VCaP (cell line): ENCODE results near the gene NELFA.

Experiments used
- H3K27ac ChIP-seq: fragments of 450-650 bp; 2 replicates; pipeline ENCODE4 v1.5.1; 2017
- TF ChIP-seq, protein P1 (sequence below): fragments of 450-650 bp; conservative IDR thresholded peaks from 2 replicates; pipeline ENCODE4 v1.5.1; 2017; ENCODE audit warnings: mild to moderate bottlenecking, moderate library complexity

The NELFA gene

GRCh38 chr4:1961563-1961962 lies 47.2 kb downstream of the NELFA start:
- TF ChIP-seq, protein P1, sequence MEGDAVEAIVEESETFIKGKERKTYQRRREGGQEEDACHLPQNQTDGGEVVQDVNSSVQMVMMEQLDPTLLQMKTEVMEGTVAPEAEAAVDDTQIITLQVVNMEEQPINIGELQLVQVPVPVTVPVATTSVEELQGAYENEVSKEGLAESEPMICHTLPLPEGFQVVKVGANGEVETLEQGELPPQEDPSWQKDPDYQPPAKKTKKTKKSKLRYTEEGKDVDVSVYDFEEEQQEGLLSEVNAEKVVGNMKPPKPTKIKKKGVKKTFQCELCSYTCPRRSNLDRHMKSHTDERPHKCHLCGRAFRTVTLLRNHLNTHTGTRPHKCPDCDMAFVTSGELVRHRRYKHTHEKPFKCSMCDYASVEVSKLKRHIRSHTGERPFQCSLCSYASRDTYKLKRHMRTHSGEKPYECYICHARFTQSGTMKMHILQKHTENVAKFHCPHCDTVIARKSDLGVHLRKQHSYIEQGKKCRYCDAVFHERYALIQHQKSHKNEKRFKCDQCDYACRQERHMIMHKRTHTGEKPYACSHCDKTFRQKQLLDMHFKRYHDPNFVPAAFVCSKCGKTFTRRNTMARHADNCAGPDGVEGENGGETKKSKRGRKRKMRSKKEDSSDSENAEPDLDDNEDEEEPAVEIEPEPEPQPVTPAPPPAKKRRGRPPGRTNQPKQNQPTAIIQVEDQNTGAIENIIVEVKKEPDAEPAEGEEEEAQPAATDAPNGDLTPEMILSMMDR, result no peak
- no peak overlapping the region for H3K27ac ChIP-seq

DNA sequence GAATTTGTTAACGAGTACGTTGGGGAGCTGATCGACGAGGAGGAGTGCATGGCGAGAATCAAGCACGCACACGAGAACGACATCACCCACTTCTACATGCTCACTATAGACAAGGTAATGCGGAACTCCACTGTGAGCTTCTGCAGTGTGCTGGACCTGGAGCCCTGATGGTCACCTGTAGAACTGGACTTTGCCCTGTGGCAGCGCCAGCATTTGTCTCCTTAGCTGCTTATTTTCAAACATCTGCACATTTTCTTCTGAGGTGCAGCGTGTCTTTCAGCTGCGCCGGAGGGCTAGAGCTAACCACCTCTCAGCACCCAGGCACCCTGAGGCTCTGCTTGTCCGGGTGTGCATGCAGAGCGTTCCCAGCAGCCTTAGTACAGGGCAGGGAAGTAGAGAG lies 47.7 kb downstream of the NELFA start:
- TF ChIP-seq, protein P1, result no peak
- no peak overlapping the region for H3K27ac ChIP-seq

DNA sequence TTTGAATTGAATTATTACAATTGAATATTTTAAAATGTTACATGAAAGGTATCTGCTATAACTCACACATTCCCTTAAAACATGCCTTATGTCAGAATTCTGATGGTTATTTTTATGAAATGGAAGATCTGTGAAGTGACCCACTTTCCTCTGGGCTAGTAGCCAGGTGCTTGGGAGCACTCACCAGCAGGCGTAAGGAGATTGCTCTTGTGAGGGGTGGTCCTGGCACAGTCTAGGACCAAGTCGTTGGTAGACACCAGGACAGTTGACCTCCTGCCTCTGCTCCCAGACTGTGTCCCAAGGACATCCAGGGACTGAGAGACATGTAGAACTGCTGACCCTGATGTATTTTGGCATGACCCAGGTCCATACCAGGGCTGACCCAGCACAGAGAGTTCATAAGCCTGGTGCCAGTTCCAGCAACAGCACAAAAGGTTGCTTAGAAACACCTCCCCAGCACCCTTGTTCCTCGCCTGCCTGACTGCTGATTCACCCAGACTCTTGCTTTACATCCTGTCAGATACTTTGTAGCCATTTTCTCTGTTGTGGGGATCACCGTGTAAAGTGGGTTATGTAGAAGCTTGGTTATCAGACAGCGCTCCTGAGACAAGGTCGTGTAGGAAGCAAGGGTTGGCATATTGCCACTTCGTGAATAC lies 48.5 kb downstream of the NELFA start:
- TF ChIP-seq, protein P1, result no peak
- H3K27ac ChIP-seq, result no peak overlapping the region

DNA sequence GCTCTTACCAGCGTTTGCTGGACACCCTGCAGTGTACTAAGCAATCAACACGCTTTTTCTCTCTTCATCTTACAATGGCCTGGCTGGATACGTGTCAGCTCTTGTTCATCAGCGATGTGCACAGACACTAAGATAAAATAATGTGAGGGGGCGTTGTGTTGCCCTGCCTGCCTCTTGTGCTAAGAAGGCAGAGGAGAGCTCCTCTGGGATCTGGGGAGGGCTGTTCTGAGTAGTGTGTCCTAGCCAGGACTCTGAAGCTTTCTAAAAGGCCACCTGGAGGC lies 49.7 kb downstream of the NELFA start:
- TF ChIP-seq, protein P1, result no peak

DNA sequence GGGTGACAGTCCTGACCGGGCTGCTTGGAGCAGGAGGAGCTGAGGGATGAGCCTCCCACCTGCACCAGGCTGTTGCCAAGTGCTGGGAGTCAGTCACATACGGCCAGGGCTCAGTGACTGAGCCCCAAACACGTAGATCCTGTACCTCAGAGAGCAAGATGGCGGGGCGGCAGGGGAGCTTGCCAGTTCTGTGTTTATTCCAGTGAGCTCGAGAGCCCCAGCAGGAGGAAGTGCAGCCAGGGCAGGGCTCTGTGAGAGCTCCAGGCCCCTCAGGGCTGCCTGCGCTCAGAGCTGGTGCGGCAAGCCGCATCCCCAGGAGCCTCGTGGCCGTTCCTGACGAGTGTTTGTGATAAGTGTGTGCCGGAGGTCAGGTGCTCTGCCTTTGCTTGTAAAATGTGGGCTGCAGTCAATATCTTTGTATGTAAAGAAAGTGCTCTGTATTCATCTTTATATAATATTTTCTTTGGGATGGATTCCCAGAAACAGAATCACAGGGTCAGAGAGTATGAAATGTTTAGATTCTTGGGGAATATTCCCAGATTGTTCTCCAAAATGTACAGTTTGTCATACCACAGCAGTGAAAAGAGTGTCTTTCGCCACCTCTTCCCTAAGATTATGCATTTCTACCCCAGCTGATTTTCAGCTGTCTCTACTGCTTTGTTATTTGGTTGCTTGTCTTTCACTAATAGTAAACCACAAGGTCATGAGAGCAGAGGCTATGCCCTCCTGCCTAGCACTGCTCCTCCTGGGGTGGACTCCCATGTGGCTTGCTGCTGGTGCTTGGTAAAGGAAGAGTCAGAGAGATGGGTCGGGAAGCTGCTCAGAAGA lies 50.3 kb downstream of the NELFA start:
- TF ChIP-seq, protein P1, result no peak
- 0 out of 2 replicates have a peak overlapping the region, but pooled peaks have one; percentile 16 for H3K27ac ChIP-seq

More for the DNA sequence above, 49.7 kb downstream of the NELFA start:
- H3K27ac ChIP-seq, result no peak overlapping the region

DNA sequence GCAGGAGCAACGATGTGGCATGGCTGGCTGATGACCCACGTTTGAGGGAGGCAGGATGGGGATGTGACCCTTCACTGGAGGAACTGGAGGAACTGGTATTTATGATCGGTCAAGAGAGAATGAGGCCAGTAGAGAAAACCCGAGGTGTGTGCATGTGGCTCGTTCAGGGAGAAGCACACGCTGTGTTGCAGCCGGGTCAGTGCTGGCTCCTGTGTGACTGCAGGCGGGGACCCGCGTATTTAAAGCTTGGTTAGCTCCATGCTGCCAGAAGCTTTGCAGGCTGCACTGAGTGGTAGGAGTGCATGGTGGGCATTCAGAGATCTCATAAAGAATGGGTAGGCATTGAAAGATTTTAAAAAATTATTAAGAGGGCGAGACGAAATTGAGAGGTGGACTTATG lies 52.1 kb downstream of the NELFA start:
- no peak overlapping the region for H3K27ac ChIP-seq
- TF ChIP-seq, protein P1, result no peak

DNA sequence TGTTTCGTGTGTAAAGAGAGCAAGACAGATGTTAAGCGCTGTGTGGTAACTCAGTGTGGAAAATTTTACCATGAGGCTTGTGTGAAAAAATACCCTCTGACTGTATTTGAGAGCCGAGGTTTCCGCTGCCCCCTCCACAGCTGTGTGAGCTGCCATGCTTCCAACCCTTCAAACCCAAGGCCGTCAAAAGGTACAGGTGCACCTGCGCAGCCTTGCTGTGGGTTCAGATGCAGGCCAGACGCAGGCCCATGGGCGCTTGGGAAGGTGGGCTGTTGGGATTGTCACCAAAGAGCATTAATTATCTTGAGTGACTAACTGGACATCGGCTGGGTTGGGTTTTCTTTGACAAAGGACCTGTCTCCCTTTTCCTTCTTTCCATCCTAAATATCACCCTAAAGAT lies 55.4 kb downstream of the NELFA start:
- TF ChIP-seq, protein P1, result no peak
- H3K27ac ChIP-seq, result no peak overlapping the region
